GM19463 (cell line): ENCODE measurements around the gene RPL10A.
"Not testable (repeated sequence)": the region's sequence is repeated elsewhere in the genome, so short reads cannot be mapped to it uniquely, and the experiment has no call there.

ENCODE experiments used
- ATAC-seq: cut with Tn5 transposase; IDR thresholded peaks from one replicate; pipeline ENCODE4 v1.9.1; 2021; ENCODE audit warnings: mild to moderate bottlenecking, moderate library complexity; ENCODE audit not compliant: unreplicated experiment

Gene RPL10A

GRCh38 chr6:35510916-35511561, 42.8 kb downstream of the RPL10A start:
- no peak for ATAC-seq

DNA sequence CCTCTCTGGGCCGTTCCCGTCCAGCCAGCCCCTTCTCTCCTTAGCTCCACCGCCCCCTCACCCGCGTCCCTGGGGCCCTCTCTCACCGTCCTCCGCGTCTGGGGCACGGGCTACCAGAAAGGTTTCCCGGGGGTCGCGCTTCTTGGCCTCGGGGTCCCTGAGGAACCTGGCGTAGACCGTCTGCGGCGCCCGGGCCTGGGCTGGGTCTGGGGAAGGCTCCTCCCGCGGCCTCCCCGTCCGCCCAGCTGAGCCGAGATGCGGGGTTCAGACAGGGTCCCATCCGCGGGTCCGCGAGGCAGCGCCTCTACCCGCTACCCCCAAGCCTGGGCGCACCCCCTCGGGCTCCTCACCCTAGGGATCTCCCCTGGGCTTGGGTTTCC, 43.4 kb downstream of the RPL10A start:
- ATAC-seq: no peak

DNA sequence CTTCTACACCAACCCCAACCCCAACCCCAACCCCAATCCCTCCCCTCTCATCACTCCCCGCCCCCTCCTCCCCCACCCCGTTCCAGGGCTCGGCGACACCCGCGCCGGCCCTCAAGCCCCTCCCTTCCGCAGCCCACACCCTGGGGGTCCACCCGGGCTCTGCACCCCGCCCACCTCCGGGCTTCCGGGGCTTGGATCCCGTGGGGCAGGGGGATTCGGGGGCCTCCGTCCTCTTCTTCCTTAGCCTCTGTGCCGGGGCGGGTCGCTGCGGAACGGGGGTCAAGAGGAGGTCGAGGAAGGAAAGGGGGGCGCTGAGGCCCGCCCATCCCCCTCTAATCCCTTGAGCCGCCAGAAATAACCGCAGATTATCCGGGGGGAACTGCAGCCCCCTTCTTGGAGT, 43.8 kb downstream of the RPL10A start:
- no peak for ATAC-seq

- ATAC-seq: no peak
Measured at GRCh38 chr6:35512740-35513139, 44.5 kb downstream of the RPL10A start, which contains the start of gene TULP1. Gene TULP1 (minus strand): TSS chr6:35512896. CDS start chr6:35512858, 38 bp downstream.

DNA sequence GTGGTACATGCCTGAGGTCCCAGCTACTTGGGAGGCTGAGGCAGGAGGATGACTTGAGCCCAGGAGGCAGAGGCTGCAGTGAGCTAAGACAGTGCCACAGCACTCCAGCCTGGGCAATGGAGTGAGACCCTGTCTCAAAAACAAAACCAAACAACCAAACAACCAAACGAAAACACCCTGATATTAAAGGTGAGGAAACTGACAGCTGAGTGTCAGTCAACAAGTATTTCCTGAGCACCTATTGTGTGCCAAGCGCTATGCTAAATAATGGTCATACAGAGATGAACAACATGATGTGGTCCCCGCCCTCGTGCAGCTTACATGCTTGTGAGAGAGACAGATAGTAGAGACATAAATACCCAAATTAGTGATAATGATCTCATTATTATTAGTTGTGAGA, 46.4 kb downstream of the RPL10A start:
- ATAC-seq: no peak

- not testable (repeated sequence) for ATAC-seq
Measured at GRCh38 chr6:35515939-35516338, 47.7 kb downstream of the RPL10A start.

DNA sequence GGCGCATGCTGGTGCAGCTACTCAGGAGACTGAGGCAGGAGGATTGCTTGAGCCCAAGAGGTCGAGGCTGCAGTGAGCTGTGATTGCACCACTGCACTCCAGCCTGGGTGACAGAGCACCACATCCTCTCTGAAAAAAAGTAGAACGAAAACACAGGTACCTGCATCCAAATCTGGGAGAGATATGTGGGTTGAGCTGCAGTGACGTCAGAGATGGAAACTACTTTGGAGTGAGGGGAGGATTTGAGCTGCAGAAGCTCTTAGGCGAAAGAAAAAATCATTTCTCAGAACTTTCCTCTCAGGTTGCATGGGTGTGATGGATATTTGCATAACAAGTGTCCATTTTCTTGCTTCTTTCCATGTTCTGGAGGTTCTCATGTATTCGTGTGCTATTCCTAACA, 48.5 kb downstream of the RPL10A start:
- no peak for ATAC-seq

GRCh38 chr6:35517978-35518377, 49.8 kb downstream of the RPL10A start:
- not testable (repeated sequence) for ATAC-seq

- ATAC-seq: no peak
Measured at GRCh38 chr6:35518566-35519312, 50.5 kb downstream of the RPL10A start.

- no peak for ATAC-seq
Measured at GRCh38 chr6:35519313-35520015, 51.3 kb downstream of the RPL10A start.
